Gastrocnemius medialis (tissue), 4 donors: ENCODE measurements around the gene CHST15.

Experiments used
- POLR2A ChIP-seq, 2 donors: fragments of 450-650 bp; IDR thresholded peaks; one replicate each; pipeline ENCODE4 v1.6.1; 2017; ENCODE audit warnings: antibody characterized with exemption in 2 of 2, mild to moderate bottlenecking in 2 of 2, moderate library complexity in 2 of 2
- TF ChIP-seq, protein P1 (sequence below), 5 experiments: fragments of 450-650 bp in 3 of 5; fragments of 200-600 bp in 2 of 5; sonication (generic) in 2 of 5; IDR thresholded peaks in 4 of 5; conservative IDR thresholded peaks in 1 of 5; 1 replicate in 4 of 5; 2 replicates in 1 of 5; pipeline ENCODE4 v1.5.1; 2016 to 2019; ENCODE audit warnings: antibody characterized with exemption in 5 of 5, mild to moderate bottlenecking in 3 of 5, moderate library complexity in 3 of 5

DNA sequence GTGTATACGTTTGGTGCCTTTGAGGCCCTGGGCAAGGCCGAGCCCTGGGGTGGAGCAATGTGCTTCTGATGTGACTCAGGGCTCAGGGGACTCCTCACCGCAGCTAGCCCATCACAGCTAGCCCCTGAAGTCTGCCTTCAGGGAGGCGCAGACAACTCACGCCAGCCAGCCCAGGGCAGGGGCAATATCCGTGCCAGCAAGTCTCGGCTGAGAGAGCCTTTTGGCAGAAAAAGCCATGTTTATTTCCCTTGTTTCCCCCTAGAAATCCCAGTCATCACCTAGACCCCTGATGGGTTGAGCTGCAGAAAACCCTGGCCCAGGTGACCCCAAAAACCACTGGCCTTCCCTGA, 90.4 kb downstream of the CHST15 start:
- no peak for TF ChIP-seq POLR2A (IDR thresholded peaks at IDR 0.05)
- TF ChIP-seq, protein P1, sequence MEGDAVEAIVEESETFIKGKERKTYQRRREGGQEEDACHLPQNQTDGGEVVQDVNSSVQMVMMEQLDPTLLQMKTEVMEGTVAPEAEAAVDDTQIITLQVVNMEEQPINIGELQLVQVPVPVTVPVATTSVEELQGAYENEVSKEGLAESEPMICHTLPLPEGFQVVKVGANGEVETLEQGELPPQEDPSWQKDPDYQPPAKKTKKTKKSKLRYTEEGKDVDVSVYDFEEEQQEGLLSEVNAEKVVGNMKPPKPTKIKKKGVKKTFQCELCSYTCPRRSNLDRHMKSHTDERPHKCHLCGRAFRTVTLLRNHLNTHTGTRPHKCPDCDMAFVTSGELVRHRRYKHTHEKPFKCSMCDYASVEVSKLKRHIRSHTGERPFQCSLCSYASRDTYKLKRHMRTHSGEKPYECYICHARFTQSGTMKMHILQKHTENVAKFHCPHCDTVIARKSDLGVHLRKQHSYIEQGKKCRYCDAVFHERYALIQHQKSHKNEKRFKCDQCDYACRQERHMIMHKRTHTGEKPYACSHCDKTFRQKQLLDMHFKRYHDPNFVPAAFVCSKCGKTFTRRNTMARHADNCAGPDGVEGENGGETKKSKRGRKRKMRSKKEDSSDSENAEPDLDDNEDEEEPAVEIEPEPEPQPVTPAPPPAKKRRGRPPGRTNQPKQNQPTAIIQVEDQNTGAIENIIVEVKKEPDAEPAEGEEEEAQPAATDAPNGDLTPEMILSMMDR (IDR thresholded peaks at IDR 0.05 in 4 of 5, conservative IDR thresholded peaks at IDR 0.05 in 1 of 5) = no peak
